Stimulated activated CD8-positive, alpha-beta memory T cell treated with anti-CD3 and anti-CD28 coated beads, Interleukin-7, amount 100 ng/mL, for 4 hours (primary cell): ENCODE data around the gene ENGASE.

Experiments used
- DNase-seq, 2 donors: peaks; one replicate each; pipeline ENCODE4 v3.0.0-alpha.2; 2020; ENCODE audit warnings: low read depth in 2 of 2

ENGASE gene

GRCh38 chr17:79114458-79115301 lies 40.1 kb downstream of the ENGASE start:
- no peak for DNase-seq

DNA sequence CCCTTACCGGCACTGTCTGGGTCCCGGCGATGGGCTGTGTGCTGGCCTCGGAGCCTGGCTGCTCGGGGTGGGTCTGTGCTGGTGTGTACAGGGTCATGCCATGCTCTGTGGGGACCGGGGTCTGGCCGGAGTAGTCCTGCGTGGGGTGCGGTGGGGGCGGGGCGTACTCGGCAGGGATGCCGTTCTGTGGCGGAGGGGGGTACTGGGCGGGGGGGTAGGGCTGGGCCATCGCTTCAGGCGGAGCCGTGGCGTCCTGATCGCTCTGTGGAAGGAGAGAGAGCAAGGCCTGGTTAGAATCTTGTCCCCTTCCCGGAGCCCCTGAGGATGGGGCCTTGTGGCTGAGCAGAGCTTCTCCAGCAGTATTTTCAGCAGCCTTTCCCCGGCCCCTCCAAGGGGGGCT lies 40.9 kb downstream of the ENGASE start:
- no peak for DNase-seq

DNA sequence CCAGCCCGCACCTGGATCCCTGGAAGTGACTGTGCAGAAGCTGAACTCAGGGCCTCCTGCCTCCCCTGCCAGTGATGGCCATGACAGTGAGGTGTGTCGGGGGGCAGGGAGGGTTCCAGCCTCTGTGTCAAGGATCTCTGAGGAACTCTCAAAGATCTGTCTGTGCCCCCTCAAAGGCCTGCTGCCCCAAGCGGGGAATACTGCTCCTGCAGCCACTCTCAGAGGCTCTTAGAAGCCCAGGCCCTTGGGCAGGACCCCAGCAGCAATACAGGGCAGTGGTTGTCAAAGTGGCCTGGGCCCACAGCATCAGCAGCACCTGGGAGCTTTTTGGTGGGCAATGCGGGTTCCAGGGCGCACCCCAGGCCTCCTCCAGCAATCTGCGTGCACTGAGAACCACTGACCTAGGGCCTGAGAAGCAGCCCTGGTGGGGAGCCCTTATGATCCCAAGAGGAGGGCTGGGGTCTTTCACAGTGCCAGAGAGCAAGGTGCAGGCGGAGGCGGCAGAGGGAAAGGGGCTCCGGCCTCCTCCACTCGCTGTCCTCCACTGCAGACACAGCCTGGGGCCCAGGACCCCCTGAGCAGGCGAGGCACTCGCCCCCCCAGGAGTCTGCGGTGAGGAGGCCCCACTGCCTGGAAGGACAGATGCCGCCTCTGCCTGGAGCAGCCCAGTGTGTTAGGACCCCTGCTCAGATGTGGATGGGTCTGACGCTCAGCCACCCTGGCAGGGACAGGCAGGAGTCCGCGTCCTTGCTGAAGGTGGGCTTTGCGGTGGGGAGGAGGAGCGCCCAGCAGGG lies 42.1 kb downstream of the ENGASE start:
- no peak for DNase-seq

GRCh38 chr17:79117905-79118487 lies 43.4 kb downstream of the ENGASE start:
- DNase-seq, result no peak

DNA sequence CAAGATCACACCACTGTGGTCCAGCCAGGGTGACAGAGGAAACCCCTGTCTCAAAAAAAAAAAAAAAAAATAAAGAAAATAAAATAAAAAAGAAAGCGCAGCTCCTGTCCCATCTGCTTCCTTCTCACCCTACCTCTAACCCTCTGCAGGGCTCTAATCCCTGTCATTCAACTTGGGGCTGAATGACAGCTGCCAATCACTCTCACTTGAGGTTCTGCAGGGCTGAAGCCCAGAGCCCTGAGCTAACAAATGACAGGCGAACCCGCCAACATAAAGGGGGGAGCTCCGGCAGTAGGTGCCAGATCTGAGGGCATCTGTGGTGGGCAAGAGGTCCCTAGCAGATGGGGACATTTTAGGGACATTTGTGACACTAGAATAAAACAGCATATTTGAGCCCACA lies 44.3 kb downstream of the ENGASE start:
- DNase-seq, result no peak

DNA sequence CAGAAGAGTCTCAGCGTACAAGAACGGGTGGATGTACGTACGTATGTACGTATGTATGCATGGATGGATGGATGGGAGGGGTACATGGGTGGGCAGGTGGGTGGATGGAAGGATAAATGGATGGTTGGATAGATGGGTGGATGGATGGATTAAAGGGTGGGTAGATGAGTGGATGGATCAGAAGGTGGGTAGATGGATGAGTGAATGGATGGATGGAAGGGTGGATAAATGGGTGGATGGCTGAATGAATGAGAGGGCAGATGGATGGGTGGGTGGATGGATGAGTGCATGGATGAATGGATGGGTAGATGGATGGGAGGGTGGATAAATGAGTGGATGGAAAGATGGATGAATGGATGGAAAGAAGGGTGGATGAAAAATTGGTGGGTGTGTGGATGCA lies 45.6 kb downstream of the ENGASE start:
- DNase-seq, result no peak

DNA sequence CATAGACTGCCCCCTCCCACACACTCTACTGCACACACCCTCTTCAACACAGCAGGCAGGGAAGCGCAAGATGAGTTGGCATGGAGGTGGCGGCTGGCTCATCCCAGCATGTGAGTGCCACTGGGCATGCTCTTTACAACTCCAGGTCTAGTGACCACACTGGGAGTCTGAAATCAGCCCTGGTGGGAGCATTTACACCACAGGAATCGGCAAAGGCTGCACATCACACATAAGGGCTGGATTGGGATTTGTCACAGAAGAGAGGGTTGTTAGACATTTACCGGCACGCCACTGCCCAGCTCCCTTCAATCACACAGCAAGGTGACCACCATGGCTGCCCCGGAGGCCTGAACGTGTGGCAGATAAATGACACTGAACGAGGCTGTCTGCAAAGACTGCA lies 49.4 kb downstream of the ENGASE start:
- no peak for DNase-seq

- no peak for DNase-seq
Measured at GRCh38 chr17:79124513-79125209, 50.0 kb downstream of the ENGASE start.

DNA sequence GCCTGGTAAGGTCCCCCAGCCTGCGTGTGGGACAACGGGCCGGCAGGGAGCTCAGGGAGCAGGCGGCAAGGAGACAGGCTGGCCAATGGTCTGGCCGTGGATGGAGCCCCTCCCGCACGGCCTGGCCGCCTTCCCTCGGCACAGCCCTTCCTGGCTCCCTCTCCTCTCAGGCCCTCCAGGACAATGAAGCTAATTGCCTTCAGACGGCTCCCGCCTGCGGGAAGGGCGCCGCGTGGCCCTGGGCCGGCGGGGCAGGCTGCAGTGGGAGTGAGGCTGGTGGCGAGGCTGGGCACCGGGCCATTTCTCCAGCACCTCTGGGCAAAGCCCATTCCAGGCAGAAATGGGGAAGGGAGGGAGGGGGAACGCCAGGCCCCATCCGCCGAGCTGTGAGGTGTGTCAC lies 50.9 kb downstream of the ENGASE start:
- DNase-seq, result no peak

DNA sequence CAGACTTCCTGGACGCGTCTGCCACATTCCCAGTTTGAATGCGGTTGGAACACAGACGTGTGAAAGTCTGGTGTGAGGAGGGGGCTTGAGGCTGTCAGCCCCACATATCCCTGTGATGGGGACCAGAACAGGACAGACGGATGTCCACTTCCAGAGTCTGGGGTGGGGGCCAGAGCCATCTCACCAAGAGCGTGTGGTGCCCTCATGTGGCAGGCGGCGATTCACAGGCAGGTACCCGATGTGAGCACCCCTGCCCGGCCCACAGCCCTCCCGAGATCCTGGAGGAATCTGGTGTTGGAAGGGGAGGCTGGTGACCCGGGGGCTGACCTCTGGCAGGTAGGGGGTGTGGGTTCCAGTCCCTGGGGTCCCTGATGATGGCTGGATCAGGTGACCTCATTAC lies 51.5 kb downstream of the ENGASE start:
- no peak for DNase-seq

GRCh38 chr17:79127534-79128135 lies 53.0 kb downstream of the ENGASE start:
- no peak for DNase-seq

DNA sequence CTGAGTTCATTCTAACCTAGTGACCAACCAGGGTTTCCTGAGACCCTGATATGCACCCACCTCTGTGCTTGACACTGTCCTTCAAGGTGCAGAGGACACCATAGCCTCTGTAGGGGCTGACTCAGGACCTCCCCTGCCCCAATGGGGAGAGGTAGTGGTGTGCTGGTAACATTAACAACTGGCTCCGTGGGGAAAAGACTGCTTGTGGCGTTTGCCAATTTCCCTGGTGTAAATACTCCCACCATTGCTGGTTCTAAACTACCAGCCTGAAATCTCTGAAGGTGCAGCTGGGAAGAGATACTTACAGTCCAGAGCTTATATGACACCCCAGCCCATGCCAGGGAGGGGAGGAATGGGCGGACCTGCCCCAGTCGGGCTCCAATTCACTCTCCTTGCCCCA lies 54.9 kb downstream of the ENGASE start:
- no peak for DNase-seq

DNA sequence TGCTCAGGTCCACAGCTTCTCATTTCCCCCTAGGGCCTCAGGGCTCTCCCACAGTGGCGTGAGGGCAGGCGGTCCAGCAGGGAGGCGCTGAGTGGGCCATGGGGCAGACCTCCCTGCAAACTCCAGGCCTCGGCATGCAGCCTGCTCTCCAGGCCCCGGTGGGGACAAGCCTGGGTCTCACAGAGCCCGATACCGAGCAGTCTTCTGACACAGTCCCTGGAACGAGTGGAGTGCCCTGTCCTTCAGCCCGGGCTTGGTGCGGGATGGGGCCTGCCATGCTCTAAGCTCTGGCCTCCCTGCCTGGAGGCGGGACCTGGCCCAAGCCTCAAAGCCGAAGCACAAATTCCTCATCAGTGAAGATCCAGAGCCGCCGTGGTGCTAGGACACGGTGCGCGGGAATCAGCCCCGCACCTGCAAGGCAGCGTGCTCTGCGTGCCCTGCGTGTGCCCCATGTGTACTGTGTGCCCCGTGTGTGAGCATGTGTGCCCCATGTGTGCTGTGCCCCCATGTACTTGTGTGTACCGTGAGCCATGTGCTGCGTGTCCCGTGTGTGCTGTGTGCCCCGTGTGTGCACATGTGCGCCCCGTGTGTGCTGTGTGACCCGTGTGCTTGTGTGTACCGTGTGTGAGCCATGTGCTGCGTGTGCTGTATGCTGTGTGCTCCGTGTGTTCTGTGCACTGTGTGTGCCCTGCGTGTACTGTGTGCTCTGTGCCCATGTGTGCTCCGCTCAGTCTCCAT lies 56.1 kb downstream of the ENGASE start:
- no peak for DNase-seq

GRCh38 chr17:79131274-79131635 lies 56.6 kb downstream of the ENGASE start:
- no peak for DNase-seq

DNA sequence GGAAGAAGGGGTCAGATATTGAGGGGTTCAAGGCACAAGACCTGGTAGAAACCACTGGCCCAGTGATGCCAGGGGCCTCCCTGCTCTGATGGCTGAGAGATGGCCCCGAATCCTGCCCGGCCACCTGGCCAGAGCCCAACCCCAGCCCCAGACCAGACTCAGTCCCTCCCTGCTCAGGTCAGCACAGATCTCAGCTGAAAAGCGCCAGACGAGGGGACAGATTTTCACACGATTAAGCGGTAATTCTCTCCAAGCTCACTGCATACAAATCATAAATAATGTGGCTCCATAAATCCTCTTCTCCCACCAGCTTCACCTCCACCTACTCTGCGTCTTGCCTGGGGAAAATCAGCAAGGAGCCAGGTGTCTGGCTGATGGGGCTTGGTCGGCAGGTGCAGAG lies 57.1 kb downstream of the ENGASE start:
- DNase-seq, result no peak

GRCh38 chr17:79132271-79133064 lies 57.8 kb downstream of the ENGASE start:
- no peak for DNase-seq

DNA sequence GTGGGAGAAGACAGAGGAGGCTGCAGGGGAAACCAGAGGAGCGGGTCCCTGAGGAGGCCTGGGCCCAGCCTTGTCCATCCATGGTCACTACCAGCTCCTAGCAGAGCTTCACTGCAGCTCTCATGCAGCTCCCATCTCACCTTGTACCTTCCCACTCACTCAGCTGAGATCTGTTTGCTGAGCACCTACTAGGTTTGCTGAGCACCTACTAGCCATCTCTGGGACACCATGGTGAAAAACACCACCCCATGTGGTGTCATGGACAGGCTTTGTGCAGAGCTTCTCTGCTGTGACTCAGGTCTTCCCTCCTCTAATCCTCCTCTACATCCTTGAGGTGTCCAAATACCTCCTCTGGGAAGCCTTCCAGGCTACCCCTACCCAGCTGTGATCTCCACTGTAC lies 58.6 kb downstream of the ENGASE start:
- DNase-seq, result no peak

DNA sequence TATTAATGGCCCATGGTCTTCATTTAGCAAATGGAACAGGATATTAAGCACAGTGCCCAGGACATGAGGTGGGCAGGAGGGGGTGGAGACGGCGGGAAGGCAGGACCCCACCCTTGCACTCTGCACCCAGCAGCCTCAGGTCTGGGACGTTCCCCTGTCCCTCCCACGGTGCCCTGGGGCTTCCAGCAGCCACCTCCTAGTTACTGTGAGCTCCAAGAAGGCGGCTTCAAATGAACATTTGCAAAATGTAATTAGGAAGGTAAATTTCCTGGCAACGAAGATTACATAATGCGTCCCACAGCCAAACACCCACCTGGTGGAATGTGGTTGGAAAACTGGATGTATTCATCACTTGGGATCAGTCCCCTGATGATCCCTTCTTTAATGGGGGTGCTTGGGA lies 59.4 kb downstream of the ENGASE start:
- no peak for DNase-seq

DNA sequence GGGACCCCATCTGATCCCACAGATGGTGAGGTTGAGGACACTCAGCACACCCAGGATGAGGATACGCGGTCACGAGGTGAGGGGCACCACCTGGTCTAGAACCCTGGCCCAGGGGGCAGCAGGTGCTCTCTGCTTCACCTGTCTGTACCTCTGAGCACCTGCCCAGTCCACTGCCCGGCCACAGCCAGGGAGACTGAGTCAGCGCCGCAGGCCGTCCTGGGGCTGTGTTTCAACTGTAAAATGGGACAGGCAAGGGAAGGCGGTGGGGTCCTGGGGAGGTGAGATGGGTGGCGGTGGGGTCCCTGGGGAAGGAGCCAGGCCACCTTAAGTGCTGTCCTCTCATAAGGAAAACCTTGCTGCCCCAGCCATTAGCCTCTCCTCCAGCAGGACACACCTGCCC lies 60.4 kb downstream of the ENGASE start:
- DNase-seq, result no peak
